GM18498 (cell line): ENCODE data around the gene CCIN.
A peak's percentile ranks its signal among the peaks of the same experiment; 100 is the strongest.
"Not testable (repeated sequence)": the region's sequence is repeated elsewhere in the genome, so short reads cannot be mapped to it uniquely, and the experiment has no call there.

ENCODE experiments used
- ATAC-seq: cut with Tn5 transposase; IDR thresholded peaks from one replicate; pipeline ENCODE4 v1.9.1; 2021; ENCODE audit warnings: mild to moderate bottlenecking, moderate library complexity; ENCODE audit not compliant: unreplicated experiment

CCIN gene

DNA sequence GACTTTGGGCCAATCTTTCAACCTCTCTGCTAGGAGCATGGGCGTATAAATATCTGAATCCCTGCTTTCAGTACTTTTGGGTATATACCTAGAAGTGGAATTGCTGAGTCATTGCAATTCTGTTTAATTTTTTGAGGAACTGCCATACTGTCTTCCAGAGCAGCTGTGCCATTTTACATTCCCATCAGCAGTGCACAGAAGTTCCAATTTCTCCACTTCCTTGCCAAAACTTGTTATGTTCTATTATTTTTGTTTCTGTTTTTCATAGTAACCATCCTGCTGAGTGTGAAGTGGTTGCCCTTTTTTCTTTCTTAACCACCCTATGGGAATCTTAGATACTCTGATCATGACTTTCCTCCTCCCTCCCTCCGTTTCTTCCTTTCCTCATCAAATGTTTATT lies 11.1 kb upstream of the CCIN start:
- ATAC-seq = no peak

DNA sequence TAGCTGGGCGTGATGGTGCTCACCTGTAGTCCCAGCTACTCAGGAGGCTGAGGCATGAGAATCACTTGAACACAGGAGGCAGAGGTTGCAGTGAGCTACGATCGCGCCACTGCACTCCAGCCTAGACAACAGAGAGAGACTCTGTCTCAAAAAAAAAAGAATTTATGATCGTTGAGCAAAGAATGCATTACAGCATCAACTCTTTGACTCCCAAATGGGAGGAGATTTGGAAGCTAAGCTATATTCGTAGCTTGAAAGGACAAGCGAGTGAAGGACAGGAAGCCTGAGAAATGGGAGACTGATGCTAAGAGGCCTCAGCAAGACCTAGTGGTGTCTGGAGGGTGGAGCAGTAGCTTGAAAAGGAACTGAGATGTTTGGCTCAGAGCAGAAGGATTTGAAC lies 10.3 kb upstream of the CCIN start:
- no peak for ATAC-seq

DNA sequence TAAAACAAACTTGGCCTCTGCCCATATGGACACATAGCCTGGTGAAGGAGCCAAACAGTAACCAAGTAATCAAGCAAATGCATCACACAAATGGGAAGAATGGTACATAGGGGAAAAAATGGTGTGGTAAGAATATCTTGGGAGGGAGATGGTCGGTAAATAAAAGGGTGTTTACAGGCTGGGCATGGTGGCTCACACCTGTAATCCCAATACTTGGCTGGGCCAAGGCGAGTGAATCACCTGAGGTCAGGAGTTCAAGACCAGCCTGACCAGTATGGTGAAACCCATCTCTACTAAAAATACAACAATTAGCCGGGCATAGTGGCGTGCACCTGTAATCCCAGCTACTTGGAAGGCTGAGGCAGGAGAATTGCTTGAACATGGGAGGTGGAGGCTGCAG lies 9.7 kb upstream of the CCIN start:
- not testable (repeated sequence) for ATAC-seq

DNA sequence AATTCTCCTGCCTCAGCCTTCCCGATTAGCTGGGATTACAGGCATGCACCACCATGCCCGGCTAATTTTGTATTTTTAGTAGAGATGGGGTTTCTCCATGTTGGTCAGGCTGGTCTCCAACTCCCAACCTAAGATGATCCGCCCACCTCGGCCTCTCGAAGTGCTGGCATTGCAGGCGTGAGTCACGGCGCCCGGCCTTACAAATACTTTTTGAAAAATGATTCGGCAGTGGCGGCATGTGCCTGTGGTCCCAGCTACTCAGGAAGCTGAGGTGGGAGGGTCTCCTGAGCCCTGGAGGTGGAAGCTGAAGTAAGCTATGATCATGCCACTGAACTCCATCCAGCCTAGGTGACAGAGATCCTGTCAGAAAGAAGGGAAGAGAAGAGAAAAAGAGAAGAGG lies 9.1 kb upstream of the CCIN start:
- ATAC-seq = not testable (repeated sequence)

DNA sequence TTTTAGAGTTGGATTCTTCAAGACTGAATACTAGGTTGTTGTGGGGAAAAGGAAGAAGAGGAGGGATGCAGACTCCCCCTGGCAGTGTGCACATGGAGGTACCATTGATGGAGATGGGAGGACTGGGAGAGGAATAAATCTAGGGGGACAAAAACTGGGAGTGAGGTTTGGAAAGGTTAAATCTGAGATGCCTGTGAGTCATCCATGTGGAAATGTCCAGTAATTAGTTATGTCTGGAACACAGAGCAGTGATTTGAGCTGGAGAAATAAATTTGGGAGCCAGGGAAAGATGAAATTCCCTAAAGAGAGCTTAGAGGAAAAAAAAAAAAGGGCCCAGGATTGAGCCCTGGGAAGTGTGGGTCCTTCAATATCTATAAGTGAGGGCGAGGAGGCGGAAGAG lies 8.0 kb upstream of the CCIN start:
- no peak for ATAC-seq

DNA sequence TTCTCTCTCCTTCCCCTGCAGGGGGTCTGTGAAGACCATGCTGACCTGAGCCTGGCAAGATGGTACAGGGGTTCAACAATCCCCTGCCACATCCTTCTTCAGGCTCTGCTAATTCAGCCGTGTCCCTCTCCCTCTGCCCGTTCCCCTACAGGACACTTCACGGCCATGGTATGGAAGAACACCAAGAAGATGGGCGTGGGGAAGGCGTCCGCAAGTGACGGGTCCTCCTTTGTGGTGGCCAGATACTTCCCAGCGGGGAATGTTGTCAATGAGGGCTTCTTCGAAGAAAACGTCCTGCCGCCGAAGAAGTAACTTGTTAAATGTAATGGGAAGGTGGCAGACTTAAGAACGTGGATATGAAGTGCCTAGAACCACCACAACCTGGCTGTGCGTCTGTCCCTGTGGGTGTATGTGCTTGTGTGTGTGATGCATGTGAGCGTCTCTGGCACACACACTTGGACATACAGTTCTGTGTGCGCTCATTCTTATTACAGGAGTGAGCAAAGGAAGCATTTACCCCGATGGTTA lies 6.9 kb upstream of the CCIN start:
- ATAC-seq = no peak

DNA sequence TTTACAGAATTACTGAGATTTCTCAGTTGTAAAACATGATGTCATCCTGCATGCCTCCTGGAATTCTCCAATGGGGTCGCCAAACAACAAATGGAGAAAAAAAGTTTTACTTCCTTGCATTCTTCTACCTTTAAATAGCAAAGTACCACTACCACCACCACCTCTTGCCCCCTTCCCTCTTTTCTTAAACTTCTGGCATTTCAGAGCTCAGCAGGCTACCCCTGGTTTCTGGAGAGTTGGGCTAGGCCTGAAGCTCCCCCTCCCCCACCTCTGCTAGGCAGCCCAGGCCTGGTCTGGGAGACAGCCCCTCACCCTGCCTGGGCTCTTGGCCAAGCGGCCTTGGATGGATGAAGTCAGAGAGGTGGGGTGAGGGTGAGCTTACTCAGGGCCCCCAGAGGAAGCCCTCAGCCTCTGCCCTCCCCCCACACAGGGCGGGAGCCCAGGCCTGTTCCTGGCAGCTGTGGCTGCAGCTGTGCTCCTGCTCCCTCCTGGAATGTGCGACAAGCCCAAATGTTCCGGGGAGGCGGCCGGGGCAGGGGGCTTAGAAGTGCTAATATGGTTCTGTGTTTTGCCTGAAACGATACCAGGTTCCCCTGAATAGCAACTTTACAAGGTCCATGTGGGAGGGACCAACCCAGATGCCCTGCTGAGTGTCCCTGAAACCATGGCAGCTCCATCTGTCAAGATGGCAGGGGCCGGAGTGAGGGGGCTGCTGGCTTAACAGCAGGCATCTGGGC lies 6.0 kb upstream of the CCIN start:
- ATAC-seq = no peak

DNA sequence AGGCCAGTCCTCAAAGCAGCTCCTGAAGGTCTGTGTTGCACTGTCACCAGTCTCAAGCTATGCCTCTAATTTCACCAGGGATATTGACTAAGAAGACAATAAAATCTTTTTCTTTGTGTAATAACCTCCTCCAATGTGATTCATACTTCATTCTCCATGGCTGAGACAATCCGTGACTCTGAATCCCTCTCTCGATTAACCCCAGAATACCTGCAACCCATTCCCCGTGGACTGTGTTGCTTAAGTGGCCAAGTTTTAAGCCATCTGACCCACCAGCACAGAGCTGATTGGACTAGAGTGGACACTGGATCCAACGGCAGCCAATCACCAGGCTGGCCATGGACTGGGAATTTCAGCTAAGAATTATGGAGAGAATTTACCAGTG lies 5.4 kb upstream of the CCIN start:
- no peak for ATAC-seq

DNA sequence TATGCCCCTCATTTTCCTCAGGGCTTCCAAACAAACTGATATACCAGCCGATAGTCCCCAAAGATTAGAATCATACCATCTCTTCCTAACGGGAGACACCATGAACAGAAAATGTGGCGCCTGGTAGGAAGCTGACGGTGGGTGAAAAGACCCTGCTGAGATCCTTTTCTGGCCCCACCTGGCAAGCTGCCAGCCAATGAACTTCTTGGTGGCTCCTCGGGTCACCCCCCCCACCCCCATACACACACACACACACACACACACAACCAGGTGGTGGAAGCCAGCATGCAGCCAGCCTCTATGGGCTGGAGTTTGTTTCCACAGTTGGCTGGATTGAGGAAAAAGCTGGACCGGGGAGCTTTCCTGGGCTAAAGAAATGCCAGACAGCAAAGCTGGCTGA lies 4.8 kb upstream of the CCIN start:
- no peak for ATAC-seq

DNA sequence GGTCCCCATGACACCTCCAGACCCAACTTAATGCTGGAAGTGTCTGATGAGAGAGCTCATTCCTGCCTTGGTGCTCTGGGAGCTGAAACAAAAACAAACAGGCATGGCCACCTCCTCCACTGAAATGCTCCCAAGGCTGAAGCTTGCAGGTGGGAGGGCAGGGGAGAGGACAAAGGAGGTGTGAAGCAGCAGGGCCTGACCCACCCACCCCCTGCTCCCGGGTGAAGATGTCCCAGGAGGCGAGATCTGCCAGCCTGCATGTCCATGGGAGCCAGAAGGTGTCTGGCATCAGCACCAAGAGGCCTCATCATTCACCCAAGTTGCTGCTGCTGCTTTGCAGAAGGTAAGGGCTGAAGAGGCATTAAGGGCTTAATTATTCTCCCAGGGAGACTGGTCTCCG lies 4.2 kb upstream of the CCIN start:
- no peak for ATAC-seq

DNA sequence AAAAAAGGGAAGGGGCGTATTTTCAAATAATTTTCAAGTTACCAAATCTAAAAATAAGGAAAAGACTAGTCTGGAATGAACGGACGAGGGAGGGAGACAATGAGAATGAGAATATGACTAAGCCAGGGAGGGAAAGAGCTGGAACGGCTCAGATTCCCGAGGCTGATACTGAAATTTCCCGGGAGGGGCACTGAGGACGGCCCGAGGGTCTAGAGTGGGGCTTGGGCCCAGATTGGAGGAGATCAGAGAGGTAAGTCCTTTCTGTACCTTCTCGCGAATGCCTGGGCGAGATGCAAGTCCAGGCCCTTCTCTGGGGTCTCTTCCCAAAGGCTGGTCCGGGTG lies 3.4 kb upstream of the CCIN start:
- no peak for ATAC-seq

DNA sequence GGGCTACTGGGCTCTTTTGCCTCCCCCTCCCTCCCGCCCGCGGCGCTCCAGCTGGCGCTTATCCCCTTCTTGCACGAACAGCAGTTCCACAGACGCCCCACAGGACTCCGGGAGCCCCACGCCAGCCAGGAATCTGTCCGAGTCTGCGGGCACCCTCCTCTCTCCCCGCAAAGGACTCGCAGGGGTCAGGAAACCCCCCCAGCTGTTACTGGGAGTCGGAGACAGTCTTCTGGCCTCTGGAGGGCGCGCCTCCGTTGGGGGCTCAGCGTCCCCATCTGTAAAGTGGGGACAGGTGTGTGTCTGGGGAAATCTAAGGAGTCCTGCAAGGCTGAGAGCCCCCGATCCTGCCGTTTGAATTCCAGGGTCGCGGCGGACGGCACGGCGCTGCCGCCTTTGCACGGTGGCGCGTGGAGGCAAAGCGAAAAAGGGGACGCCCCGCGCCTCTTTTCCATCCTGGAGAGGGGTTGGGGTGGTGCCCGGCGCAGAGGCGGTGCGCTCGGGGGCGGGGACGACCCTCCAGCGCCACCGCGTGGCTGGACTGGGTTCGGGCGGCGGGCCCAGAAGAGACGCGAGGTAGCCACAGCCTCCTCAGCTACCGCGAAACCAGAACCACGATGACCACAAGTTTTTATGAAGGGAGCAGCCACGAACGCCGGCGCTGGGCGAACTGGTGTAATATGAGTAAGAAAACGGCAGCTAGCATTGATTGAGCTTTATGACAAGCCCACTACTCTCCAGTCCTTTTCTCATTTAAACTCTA lies 2.8 kb upstream of the CCIN start:
- peak; percentile 94 for ATAC-seq

DNA sequence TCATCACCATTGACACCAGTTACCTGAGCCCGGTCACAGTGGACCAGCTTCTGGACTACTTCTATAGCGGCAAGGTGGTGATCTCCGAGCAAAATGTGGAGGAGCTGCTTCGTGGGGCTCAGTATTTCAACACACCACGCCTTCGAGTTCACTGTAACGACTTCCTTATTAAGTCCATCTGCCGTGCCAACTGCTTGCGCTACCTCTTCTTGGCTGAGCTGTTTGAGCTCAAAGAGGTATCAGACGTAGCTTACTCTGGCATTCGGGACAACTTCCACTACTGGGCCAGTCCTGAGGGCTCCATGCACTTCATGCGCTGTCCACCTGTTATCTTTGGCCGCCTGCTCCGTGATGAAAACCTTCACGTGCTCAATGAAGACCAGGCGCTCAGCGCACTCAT lies 520 bp downstream of the CCIN start:
- no peak for ATAC-seq

DNA sequence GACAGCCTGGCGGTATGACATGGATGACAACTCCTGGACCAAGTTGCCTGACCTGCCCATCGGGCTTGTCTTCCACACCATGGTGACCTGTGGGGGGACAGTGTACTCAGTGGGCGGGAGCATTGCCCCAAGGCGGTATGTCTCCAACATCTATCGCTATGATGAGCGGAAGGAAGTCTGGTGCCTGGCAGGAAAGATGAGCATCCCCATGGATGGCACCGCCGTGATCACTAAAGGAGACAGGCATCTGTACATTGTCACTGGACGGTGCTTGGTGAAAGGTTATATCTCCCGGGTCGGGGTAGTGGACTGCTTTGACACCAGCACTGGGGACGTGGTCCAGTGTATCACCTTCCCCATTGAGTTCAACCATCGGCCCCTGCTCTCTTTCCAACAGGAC lies 1.3 kb downstream of the CCIN start:
- ATAC-seq = no peak

DNA sequence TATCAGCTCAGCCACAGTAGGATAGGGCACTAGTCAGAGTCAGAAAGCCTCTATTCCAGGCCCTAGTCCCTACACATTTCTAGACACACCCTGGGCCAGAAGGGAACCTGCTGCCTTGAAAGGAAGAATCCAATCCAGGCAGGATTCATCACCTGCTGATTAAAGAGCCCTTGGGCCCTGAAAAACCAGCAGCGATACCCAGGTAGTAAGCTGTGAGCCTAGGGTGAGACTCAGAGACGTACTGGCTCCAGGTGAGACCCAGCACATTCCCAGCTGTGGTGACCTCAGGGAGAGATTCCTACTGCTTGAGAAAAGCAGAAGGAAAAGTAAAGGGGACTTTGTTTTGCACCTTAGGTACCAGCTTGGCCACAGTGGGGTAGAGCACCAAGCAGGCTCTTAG lies 4.7 kb downstream of the CCIN start:
- ATAC-seq = no peak

DNA sequence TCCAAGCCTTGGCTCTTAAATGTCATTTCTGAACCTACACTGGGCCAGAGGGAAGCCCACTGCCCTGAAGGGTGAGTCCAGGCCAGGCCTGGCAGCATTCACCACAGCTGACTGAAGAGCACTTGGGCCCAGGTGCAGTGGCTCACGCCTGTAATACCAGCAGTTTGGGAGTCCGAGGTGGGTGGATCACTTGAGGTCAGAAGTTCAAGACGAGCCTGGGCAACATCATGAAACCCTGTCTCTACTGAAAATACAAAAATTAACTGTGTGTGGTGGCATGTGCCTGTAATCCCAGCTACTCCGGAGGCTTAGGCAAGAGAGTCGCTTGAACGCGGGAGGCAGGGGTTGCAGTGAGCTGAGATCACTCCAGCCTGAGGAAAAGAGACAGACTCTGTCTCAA lies 5.1 kb downstream of the CCIN start:
- ATAC-seq = no peak

DNA sequence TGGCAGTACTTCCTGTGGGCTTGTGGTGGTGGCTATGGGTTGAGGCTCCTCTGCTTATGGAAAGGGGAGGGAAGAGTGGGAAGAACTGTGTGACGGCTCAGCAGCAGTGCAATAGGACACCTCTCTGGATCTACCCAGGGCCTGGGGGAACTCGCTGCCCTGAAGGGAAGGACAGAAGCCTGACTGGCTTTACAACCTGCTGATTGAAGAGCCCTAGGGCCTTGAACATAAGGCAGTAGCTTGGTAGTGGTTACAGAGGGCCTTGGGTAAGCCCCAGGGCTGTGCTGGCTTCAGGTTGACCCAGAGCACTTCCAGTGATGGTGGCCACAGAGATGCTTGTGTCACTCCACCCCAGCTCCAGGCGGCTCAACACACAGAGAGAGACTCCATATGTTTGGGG lies 5.5 kb downstream of the CCIN start:
- no peak for ATAC-seq

DNA sequence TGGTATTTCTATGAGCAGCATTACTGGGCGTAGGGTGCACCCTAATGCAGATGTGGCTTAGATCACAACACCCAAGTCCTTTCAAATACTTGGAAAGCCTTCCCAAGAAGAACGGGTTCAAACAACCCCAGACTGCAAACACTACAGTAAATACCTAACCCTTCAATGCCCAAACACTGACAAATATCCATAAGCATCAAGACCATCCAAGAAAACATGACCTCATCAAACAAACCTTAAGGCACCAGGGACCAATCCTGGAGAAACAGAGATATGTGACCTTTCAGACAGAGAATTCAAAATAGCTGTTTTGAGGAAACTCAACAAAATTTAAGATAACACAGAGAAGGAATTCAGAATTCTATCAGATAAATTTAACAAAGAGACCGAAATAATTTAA lies 6.0 kb downstream of the CCIN start:
- not testable (repeated sequence) for ATAC-seq

DNA sequence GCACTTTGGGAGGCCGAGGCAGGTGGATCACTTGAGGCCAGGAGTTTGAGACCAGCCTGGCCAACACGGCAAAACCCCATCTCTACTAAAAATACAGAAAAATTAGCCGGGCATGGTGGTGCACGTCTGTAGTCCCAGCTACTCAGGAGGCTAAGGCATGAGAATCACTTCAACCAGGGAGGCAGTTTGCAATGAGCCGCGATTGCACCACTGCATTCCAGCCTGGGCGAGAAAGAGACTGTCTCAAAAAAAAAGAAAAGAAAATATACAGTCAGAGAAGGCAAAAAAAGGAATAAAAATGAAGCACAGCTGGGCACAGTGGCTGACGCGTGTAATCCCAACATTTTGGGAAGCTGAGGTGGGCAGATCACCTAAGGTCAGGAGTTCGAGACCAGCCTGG lies 7.3 kb downstream of the CCIN start:
- not testable (repeated sequence) for ATAC-seq

DNA sequence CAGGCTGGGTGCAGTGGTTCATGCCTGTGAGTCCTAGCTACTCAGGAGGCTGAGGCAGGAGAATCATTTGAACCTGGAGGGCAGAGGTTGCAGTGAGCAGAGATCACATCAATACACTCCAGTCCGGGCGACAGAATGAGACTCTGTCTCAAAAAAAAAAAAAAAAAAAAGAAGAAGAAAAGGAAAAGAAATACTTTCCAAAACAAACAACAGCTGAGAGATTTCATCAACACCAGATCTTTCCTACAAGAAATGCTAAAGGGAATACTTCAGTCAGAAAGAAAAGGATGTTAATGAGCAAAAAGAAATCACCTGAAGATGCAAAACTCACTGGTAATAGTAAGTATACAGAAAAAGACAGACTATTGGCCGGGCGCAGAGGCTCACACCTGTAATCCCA lies 8.4 kb downstream of the CCIN start:
- no peak for ATAC-seq

DNA sequence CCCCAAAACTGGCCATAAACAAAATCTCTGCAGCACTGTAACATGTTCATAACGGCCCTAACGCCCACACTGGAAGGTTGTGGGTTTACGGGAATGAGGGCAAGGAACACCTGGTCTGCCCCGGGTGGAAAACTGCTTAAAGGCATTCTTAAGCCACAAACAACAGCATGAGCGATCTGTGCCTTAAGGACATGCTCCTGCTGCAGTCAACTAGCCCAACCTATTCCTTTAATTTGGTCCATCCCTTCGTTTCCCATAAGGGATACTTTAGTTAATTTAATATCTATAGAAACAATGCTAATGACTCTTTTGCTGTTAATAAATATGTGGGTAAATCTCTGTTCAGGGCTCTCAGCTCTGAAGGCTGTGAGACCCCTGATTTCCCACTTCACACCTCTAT lies 11.1 kb downstream of the CCIN start:
- ATAC-seq = not testable (repeated sequence)

DNA sequence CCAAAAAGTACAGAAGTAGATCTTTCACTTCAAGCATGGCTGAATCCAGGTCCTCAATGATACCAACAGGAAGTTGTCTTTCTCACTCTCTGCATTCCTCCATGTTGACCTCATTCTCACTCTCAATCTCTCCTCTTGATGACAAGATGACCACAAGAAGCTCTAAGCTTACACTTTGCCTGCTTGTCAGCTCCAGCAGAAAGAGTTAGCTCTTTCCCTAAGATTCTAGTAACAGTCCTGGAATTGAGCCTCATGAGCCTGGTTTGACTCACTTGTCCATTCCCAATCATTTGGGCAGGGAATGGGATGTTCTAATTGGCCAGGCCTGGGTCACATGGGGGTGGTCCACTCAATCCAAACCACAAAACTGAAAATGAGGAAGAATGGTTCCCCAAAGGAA lies 18.2 kb downstream of the CCIN start:
- no peak for ATAC-seq

DNA sequence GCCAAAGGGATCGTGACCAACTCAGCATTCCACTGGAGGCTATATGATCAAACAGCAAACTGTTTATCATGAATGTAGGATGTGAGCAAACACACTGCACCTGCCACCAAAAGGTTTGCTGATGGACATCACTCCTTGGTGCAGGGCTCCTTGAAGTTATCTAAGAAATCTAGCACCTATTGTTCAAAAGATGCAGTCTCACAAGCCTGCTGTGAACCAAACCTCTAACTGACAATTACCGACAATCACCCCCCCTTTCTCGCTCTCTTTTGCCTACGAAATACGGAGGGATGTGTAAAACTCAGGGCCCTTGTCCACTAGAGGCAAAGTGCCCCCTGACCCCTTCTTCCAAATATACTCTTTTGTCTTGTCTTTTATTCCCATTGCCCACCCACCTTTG lies 19.0 kb downstream of the CCIN start:
- no peak for ATAC-seq
